GM12878 (cell line): ENCODE results near the gene INHA.
A peak's percentile ranks its signal among the peaks of the same experiment; 100 is the strongest.

Experiments used
- BCL11A ChIP-seq: IDR thresholded peaks from 2 replicates; pipeline ENCODE4 v1.6.1; 2011; ENCODE audit warnings: low read depth, low read length
- CTCF ChIP-seq, 3 experiments: IDR thresholded peaks in 2 of 3; conservative IDR thresholded peaks in 1 of 3; 2 replicates each; pipeline ENCODE4 v1.5.1; 2011; ENCODE audit warnings: low read depth in 3 of 3, low read length in 3 of 3, mild to moderate bottlenecking in 3 of 3, control low read depth in 2 of 3, moderate library complexity in 2 of 3, inconsistent platforms in 1 of 3, mixed read lengths in 1 of 3; ENCODE audit not compliant: control insufficient read depth in 2 of 3, insufficient read depth in 1 of 3; ENCODE audit errors: extremely low read depth in 1 of 3
- EP300 ChIP-seq, 2 experiments: fragments of 150-350 bp in 1 of 2; IDR thresholded peaks; 2 replicates each; pipeline ENCODE4 v1.6.1; 2011 to 2012; ENCODE audit warnings: low read depth in 2 of 2, low read length in 2 of 2, borderline replicate concordance in 1 of 2, improper control_type of control experiment in 1 of 2, inconsistent platforms in 1 of 2; ENCODE audit not compliant: control insufficient read depth in 1 of 2
- YY1 ChIP-seq: IDR thresholded peaks from 2 replicates; pipeline ENCODE4 v1.6.1; 2011; ENCODE audit warnings: low read depth, mild to moderate bottlenecking, low read length

- TF ChIP-seq EP300 (IDR thresholded peaks at IDR 0.05; ENCODE audit: borderline replicate concordance in 1 of 2, control insufficient read depth in 1 of 2, low read depth in 2 of 2, low read length in 2 of 2): no peak
- TF ChIP-seq YY1: peak; percentile 49; the same call in 1 of the 2 replicates
- TF ChIP-seq CTCF (IDR thresholded peaks at IDR 0.05 in 2 of 3, conservative IDR thresholded peaks at IDR 0.05 in 1 of 3; ENCODE audit: control insufficient read depth in 2 of 3, extremely low read depth in 1 of 3, insufficient read depth in 1 of 3, low read depth in 3 of 3, low read length in 3 of 3): peak; percentile 52 to 97 (median 91)
- TF ChIP-seq BCL11A: no peak
These were observed 30.4 kb upstream of the INHA start for GRCh38 chr2:219541611-219542180.
